Vagina (tissue), 2 donors: ENCODE data around the gene VPS37D.
"Not testable (repeated sequence)": the region's sequence is repeated elsewhere in the genome, so short reads cannot be mapped to it uniquely, and the experiment has no call there.

Source experiments
- POLR2A ChIP-seq, 2 donors: fragments of 450-650 bp; IDR thresholded peaks; one replicate each; pipeline ENCODE4 v1.6.1; 2017; ENCODE audit warnings: antibody characterized with exemption in 2 of 2, mild to moderate bottlenecking in 2 of 2, moderate library complexity in 2 of 2
- TF ChIP-seq, protein P1 (sequence below), 3 experiments: fragments of 450-650 bp in 2 of 3; fragments of 200-600 bp in 1 of 3; sonication (generic) in 1 of 3; IDR thresholded peaks; one replicate each; pipeline ENCODE4 v1.5.1; 2017 to 2019; ENCODE audit warnings: antibody characterized with exemption in 3 of 3, mild to moderate bottlenecking in 2 of 3, moderate library complexity in 2 of 3

GRCh38 chr7:73660594-73660993, 7.0 kb upstream of the VPS37D start:
- TF ChIP-seq, protein P1, sequence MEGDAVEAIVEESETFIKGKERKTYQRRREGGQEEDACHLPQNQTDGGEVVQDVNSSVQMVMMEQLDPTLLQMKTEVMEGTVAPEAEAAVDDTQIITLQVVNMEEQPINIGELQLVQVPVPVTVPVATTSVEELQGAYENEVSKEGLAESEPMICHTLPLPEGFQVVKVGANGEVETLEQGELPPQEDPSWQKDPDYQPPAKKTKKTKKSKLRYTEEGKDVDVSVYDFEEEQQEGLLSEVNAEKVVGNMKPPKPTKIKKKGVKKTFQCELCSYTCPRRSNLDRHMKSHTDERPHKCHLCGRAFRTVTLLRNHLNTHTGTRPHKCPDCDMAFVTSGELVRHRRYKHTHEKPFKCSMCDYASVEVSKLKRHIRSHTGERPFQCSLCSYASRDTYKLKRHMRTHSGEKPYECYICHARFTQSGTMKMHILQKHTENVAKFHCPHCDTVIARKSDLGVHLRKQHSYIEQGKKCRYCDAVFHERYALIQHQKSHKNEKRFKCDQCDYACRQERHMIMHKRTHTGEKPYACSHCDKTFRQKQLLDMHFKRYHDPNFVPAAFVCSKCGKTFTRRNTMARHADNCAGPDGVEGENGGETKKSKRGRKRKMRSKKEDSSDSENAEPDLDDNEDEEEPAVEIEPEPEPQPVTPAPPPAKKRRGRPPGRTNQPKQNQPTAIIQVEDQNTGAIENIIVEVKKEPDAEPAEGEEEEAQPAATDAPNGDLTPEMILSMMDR (IDR thresholded peaks at IDR 0.05), result not testable (repeated sequence)
- TF ChIP-seq POLR2A (IDR thresholded peaks at IDR 0.05), result not testable (repeated sequence)
